Measurements from ENCODE around the gene DCDC1.

DCDC1 gene

GRCh38 chr11:31414338-31414737, 44.8 kb upstream of the DCDC1 start:
- no peaks in the 10 kb centered on the region for H3K4me1 Mint-ChIP-seq
- no peak overlapping the region for H3K27ac Mint-ChIP-seq

GRCh38 chr11:31412946-31413345, 43.4 kb upstream of the DCDC1 start:
- Mint-ChIP-seq H3K36me3 (ENCODE audit: low read depth) (peaks cover 14% of the 10 kb centered on the region), H3K4me1 (no peaks in the 10 kb centered on the region), H3K27ac (no peak overlapping the region), H3K4me3 (no peak overlapping the region), H3K27me3 (ENCODE audit: low read depth) (no peaks in the 10 kb centered on the region), H3K9me3 (peaks cover 4% of the 10 kb centered on the region)
- no peak for TF ChIP-seq CTCF (IDR thresholded peaks at IDR 0.05; ENCODE audit: unreplicated experiment in 3 of 3)

More at GRCh38 chr11:31414338-31414737, 44.8 kb upstream of the DCDC1 start:
- Mint-ChIP-seq H3K9me3 (peaks cover 4% of the 10 kb centered on the region), H3K36me3 (ENCODE audit: low read depth) (peaks cover 14% of the 10 kb centered on the region), H3K4me3 (no peak overlapping the region), H3K27me3 (ENCODE audit: low read depth) (no peaks in the 10 kb centered on the region)
- TF ChIP-seq CTCF (IDR thresholded peaks at IDR 0.05; ENCODE audit: unreplicated experiment in 3 of 3), result no peak

- TF ChIP-seq CTCF (IDR thresholded peaks at IDR 0.05; ENCODE audit: unreplicated experiment in 3 of 3), result no peak
- Mint-ChIP-seq H3K4me3 (no peak overlapping the region), H3K27me3 (ENCODE audit: low read depth) (no peaks in the 10 kb centered on the region), H3K9me3 (peaks cover 4% of the 10 kb centered on the region), H3K27ac (no peak overlapping the region), H3K4me1 (no peaks in the 10 kb centered on the region), H3K36me3 (ENCODE audit: low read depth) (peaks cover 14% of the 10 kb centered on the region)
Observed at GRCh38 chr11:31408201-31408600, 38.7 kb upstream of the DCDC1 start.

- H3K27me3 Mint-ChIP-seq (ENCODE audit: low read depth), result no peaks in the 10 kb centered on the region
- H3K4me1 Mint-ChIP-seq, result no peaks in the 10 kb centered on the region
- peaks cover 5% of the 10 kb centered on the region for H3K9me3 Mint-ChIP-seq
- no peak for TF ChIP-seq CTCF (IDR thresholded peaks at IDR 0.05; ENCODE audit: unreplicated experiment in 3 of 3)
- no peak overlapping the region for H3K4me3 Mint-ChIP-seq
- no peak overlapping the region for H3K27ac Mint-ChIP-seq
- H3K36me3 Mint-ChIP-seq (ENCODE audit: low read depth), result peaks cover 24% of the 10 kb centered on the region
Observed at GRCh38 chr11:31404614-31405013, 35.1 kb upstream of the DCDC1 start.

GRCh38 chr11:31397239-31397834, 27.8 kb upstream of the DCDC1 start:
- no peak overlapping the region for H3K27ac Mint-ChIP-seq
- no peaks in the 10 kb centered on the region for H3K4me1 Mint-ChIP-seq
- peaks cover 15% of the 10 kb centered on the region for H3K9me3 Mint-ChIP-seq
- peak; percentile 52 to 64 (median 57) for TF ChIP-seq CTCF (IDR thresholded peaks at IDR 0.05; ENCODE audit: unreplicated experiment in 3 of 3)
- peaks cover 35% of the 10 kb centered on the region for H3K36me3 Mint-ChIP-seq (ENCODE audit: low read depth)
- no peak overlapping the region for H3K4me3 Mint-ChIP-seq
- no peaks in the 10 kb centered on the region for H3K27me3 Mint-ChIP-seq (ENCODE audit: low read depth)

GRCh38 chr11:31387379-31387778, 17.8 kb upstream of the DCDC1 start:
- no peak overlapping the region for H3K27ac Mint-ChIP-seq
- H3K4me1 Mint-ChIP-seq, result no peaks in the 10 kb centered on the region
- no peaks in the 10 kb centered on the region for H3K27me3 Mint-ChIP-seq (ENCODE audit: low read depth)
- H3K9me3 Mint-ChIP-seq, result peaks cover 28% of the 10 kb centered on the region
- TF ChIP-seq CTCF (IDR thresholded peaks at IDR 0.05; ENCODE audit: unreplicated experiment in 3 of 3), result no peak
- H3K36me3 Mint-ChIP-seq (ENCODE audit: low read depth), result peaks cover 43% of the 10 kb centered on the region
- no peak overlapping the region for H3K4me3 Mint-ChIP-seq

Data from nephron (organoid).